TTC549 (cell line): ENCODE results near the gene YIF1A.
"Not testable (repeated sequence)": the region's sequence is repeated elsewhere in the genome, so short reads cannot be mapped to it uniquely, and the experiment has no call there.

Experiments used
- FAIRE-seq: peaks from 2 replicates; lab custom pipeline; 2012; peaks lifted over from hg19 to GRCh38; lab: Jason Lieb, UNC

Gene YIF1A

DNA sequence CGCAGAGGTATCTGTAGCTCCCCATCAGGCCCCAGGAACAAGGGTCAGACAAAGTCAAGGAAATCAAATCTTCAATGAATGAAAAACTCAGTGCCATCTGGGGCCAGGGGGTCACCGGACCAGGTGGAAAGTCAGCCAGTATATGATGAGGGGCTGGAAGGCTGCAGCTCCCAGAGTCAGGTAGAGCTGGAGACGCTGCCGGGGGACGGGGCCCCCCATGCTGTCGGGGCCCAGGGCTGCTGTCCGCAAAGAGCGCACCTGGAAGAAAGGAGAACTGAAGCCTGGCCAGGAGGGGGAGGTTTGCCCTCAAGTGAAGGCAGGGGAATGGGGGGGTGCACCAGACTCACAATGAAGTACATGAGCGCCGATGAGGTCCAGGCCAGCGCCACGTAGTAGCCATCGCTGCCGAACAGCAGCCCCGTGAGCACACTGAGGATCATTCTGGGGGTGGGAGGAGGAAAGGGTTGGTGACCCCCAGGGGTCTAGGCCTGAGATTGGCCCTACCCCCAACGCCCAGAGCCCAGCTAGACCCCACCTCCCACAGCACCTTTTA is 4.3 kb downstream of the YIF1A start:
- FAIRE-seq: no peak

DNA sequence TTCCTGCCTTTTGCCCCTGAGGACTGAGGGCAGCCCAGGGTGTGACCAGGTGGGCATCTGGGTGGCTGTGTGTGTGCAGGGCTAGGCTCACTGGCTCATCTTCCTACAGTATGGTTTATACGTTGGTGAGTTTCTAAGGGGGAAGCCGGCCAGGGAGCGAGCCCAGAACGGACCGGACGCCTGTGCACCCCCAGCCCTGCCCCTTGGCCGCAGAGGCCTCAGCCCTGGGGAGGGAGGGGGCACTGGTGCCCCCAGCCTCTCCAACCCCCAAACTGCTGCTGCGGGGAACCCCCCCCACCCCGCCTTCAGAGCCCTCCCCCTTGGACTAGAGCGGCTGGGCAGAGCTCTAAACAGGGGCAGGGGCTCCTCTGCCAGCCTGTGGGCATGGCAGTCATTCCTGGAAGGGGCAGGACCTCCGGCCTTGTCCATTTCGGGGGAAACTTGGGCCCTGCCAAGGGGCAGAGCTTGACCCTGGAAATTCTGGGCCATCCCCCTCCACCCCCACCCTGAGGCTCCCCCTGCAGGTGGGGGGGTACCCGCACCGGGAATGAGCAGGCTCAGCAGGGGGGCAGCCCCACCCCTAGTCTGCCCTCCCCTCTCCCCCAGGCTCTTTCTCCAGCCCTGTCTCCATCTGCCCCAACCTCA is 5.4 kb downstream of the YIF1A start:
- FAIRE-seq: no peak

DNA sequence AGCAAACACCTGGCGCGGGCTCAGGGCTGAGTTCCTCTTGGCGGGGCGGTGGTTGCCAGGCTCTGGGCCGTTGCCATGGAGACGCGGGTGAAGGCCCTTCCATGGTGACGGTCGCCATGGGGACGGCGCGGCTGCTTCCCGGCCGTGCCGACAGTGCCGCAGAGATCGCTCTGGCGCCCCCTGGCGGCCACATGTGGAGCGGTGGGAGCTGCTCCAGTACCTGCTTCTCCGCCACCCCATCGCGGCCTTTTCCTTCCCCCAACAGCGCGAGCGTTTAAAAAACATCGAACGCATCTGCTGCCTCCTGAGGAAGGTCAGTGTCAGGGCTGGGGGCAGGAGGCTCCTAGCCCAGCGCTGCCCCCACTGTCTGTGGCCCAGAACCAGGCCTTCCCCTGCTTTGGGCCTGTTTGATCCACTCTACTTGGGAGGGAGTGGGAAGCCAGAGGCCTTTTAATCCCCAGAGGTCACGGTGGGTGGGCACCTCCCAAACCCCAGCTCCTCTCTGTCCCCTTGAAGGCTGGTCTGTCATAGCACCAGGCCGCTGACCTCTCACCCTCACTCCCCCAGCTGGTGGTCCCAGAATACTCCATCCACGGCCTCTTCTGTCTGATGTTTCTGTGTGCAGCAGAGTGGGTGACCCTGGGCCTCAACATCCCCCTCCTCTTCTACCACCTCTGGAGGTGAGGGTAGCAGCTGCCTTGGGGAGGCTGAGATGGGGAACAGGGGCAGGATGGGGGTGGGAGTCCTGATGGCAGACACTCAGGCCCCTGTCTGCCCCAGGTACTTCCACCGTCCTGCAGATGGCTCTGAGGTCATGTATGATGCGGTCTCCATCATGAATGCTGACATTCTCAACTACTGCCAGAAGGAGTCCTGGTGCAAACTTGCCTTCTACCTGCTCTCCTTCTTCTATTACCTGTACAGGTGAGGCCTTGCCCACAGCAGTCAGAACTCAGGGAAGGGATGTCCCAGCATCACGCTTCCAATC is 6.2 kb downstream of the YIF1A start:
- no peak for FAIRE-seq

DNA sequence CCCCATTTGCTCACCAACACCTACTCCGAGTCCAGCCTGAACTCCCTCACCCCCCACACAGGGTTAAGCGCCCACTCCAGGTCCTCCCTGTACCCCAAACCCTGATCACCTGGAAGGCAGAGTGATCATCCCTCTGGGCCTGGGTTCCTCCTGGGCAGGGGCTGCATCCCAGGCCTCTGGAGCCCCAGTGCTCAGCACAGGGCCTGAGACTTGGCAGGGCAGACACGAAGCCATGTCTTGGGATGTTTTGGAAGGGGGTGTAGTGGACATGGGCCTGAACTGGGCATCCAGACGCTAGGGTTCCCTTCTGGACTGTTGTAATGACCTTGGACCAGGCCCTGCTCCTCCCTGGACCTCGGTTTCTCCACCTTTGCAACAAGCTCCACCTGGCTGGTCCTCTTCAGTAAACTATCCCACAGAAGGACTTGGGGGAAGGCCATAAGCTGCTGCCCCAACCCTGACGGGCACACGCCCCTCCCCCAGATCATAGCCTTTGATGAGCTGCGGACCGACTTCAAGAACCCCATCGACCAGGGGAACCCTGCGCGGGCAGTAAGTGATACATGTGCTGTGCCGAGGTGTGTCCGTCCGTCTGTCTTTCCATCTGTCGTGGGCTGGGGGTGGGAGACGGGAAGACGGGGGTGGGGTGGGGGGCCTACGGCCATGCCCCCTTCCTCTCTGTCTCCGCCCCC is 7.0 kb downstream of the YIF1A start:
- no peak for FAIRE-seq

DNA sequence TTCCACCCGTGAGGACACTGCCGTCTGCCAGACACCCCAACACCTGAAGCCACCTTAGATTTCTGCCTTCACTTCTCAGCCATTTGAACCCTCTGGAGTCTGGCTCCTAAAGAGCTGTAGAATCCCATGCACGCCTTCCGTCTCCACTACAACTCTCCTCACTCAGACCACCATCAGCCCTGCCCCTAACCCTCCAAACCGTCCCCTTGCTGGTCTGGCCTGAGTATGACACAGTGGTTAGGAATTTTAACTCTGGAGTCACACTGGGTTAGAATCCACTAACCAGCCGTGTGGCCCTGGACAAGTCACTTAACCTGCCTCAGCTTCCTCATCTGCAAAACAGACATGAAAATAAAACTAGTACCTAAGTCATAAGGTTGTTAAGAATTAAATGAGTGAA is 7.9 kb downstream of the YIF1A start:
- no peak for FAIRE-seq

DNA sequence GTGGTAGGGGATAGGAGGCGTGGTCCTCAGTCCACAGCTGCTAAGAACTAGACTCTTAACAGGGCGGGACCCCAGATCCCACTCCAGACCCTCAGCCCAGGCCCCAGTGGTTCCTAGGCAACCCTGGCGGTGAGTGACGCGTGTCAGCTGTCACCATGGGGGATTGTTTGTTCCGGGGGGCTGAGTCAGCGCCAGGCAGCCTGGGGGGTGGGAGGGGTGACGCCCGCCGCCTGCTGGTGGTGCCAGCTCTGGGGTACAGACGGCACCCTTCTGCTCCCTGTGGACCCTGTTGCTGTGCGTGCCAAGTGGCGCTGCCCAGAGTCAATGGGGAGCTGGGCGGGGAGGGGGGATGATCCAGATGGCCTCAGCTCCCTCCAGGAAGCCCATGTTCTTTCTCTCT is 8.5 kb downstream of the YIF1A start:
- FAIRE-seq: no peak

DNA sequence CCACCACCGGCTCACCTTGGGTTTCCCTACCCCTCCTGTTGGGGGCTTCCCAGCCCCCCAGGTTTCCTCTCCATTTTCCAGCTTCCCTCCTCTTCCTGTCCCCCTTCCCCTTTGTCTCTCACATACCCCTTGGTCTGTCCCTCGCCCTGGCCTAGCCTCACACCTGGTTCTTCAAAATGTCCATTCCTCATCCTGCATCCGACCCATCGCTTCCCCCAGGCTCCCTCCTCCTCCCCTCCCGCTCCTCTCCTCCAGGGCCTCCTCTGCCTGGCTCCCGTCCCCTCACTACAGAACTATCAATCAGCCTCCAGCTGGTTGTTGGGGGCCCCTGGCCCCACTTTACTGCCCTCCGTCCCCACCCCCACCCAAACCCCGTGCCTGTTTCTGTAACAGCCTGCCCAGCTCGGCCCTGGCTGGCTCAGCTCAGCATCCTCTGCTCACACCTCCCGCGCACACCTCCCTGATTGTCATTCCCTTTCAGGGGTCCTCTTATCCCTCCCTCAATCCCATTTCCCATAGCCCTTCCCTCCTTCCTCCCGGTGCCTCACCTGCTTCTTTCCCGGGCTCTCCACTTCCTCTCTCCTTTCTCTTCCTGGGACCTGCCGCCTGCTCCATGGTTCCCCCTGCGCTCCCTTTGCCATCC is 9.7 kb downstream of the YIF1A start:
- no peak for FAIRE-seq

DNA sequence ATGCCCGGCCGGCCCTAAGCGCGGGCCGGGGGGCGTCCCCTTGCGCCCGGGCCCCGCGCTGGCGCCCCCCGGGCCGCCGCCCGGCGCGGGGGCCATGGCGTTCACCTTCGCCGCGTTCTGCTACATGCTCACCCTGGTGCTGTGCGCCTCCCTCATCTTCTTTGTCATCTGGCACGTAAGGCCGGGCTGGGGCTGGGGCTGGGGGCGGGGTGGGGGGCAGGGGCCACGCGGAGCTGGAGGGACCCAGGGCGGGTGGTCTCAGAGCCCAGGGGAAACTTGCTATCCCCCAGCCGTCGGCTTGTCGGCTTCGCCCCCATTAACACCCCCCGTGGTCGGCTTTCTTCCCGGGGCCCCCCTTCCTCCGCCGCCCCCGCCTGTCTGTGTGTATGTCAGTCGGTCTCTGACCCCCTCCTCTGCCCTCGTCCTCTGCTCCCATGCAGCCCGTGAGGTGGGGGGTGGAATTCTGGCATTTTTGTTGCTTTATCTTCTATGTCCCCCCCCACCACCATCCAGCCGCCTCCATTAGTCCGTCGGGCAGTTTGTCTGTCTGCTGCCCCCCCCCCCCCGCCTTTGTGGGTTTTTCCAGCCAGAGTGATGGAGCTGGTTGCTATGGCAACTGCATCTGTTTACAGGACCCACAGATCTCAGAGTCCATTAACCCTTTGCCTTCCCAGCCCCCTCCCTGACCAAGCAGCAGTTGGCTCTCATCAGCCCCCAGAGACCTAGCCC is 10.4 kb downstream of the YIF1A start:
- FAIRE-seq: no peak

DNA sequence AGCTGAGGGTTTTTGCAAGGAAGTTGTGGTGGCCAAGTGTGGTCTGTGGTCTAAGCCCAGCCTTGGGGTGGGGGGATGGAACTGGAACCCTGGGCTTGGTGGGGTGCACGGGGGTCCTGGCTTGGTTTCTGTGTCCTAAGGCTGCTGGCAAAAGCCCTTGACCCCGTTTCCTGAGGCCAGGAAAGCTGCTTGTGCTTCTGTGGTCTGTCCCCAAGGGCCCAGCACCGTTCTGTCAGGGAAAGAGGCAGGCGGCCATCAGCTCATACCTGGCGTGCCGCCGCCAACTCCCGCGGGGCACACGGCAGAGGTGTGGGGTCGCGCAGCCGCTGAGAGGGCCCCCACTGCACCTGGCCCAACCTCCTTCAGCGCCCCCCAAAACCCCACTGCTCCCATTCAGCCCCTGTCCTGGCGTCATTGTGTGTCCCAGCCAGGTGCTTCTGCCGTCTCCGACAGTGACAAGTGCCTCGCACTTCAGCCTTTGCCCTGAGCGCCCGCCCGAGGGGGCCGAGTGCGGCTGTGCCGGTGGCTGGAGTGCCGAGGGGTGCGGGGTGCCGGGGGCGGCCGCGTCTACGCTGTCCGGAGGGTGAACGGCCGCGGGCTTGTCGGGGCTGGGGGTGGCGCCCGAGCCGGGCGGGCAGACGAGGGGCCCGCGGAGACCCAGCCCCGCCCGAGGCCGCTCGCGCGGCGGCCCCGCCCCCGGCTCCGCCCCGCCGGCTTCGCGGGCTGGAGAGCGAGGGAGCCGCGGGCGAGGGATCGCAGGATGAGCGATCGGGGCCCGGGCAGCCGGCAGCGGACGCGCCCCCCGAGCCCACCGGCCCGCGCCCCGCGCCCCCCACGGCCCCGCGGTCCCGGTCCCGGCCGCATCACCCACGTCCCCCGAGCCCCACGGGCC is 11.2 kb downstream of the YIF1A start, which contains the start of gene CNIH2:
TSS of gene CNIH2 (plus strand) at position 705 of the 892 bp plus-strand sequence. CDS start 282 bp downstream, outside the sequence.
- no peak for FAIRE-seq

DNA sequence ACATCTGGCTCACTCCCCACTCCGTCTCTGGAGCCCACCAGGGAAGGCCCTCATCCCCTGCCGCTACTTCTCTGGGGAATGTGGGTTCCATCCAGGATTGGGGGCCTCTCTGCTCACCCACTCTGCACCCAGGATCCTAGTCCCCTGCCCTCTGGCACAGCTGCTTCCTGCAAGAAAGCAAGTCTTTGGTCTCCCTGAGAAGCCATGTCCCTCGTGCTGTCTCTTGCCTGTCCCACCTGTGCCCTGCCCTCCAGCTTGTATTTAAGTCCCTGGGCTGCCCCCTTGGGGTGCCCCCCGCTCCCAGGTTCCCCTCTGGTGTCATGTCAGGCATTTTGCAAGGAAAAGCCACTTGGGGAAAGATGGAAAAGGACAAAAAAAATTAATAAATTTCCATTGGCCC is 11.9 kb downstream of the YIF1A start:
- not testable (repeated sequence) for FAIRE-seq

DNA sequence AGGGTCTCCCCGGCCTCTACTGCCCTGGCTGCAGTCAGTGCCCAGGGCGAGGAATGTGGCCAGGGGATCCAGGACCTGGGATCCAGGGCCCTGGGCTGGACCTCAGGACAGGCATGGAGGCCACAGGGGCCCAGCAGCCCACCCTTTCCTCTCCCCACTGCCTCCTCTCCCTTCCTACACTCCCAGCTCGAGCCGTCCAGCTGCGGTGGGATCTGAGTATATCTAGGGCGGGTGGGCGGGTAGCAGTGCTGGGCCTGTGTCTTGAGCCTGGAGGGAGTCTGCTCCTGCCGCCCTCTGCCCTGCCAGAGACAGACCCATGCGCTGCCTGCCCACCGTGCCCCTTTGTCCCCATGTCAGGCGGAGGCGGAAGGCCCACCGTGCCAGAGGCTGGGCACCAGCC is 12.3 kb downstream of the YIF1A start:
- FAIRE-seq: not testable (repeated sequence)

DNA sequence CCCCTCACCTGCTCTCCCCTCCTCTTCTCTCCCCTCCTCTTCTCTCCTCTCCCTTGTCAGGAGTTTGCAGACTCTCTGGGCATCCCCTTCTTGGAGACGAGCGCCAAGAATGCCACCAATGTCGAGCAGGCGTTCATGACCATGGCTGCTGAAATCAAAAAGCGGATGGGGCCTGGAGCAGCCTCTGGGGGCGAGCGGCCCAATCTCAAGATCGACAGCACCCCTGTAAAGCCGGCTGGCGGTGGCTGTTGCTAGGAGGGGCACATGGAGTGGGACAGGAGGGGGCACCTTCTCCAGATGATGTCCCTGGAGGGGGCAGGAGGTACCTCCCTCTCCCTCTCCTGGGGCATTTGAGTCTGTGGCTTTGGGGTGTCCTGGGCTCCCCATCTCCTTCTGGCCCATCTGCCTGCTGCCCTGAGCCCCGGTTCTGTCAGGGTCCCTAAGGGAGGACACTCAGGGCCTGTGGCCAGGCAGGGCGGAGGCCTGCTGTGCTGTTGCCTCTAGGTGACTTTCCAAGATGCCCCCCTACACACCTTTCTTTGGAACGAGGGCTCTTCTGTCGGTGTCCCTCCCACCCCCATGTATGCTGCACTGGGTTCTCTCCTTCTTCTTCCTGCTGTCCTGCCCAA is 12.8 kb downstream of the YIF1A start:
- no peak for FAIRE-seq

DNA sequence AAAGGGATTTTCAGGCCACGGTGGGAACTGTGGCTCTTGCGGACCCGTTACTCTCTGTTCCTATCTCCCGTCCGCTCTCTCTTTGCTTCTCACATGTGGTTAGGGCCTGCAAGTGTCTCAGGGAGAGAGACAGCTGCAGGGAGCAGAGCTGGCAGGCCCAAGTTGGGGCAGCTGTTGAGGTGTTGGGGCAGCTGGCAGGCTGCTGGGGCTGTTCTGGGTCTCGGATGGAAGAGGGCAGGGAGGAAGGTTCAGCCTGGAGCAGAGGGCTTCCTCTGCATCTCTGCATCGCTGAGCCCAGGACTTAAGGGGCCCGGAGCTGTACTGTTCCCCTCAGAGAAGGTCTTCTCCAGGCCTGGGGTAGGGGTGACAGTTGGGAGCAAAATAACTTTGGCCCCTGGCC is 13.5 kb downstream of the YIF1A start:
- no peak for FAIRE-seq

DNA sequence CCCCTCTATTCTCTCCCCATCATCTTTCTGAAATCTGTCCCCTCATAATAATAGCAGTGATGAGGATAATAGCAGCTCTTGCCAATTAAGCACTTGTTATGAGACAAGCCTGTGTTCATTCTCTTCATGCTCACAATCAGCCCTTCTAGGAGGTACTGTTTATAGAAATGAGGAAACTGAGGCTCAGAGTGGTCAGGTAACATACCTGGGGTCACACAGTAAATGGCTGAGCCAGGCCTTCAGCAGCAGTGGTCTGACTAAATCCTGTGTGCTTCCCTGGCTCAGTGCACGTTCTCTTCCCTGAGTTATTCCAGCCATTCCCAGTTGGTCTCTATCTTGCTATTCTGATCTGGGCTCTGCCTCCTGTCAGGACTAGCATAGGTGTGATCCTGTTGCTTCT is 14.7 kb downstream of the YIF1A start:
- FAIRE-seq: no peak

DNA sequence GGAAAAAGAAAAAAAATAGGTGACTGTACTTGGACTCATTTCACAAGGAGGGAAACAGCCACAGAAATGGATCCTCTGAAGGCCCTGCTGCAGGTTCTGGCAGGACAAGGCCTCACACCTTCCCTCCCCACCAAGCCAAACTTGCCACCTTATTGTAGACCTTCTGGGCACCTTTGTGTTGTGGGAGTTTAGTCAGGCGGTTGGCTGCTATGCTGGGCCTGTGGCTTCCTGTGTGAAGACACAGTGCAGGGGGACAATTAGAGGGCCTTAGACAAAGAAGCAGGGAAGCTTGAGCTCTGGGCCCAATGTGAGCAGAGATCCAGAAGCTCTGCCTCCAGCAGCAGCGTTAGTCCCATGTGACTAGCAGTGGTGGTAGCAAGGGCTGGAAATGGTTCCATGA is 16.3 kb downstream of the YIF1A start:
- no peak for FAIRE-seq

DNA sequence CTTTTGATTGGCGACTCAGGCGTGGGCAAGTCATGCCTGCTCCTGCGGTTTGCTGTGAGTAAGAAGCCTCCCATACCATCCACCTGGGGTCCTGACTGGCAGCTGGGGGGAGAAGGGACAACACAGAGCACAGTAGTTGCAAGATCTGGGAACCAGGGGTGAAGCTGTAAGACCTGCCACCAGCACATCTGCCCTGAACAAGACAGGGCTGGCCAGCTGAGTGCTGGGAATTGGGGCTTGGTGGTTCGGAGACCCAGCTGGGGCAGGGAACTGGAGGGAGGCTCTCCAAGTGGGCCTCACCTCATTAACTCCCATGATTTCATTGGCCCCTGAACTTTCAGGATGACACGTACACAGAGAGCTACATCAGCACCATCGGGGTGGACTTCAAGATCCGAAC is 17.1 kb downstream of the YIF1A start:
- FAIRE-seq: no peak

DNA sequence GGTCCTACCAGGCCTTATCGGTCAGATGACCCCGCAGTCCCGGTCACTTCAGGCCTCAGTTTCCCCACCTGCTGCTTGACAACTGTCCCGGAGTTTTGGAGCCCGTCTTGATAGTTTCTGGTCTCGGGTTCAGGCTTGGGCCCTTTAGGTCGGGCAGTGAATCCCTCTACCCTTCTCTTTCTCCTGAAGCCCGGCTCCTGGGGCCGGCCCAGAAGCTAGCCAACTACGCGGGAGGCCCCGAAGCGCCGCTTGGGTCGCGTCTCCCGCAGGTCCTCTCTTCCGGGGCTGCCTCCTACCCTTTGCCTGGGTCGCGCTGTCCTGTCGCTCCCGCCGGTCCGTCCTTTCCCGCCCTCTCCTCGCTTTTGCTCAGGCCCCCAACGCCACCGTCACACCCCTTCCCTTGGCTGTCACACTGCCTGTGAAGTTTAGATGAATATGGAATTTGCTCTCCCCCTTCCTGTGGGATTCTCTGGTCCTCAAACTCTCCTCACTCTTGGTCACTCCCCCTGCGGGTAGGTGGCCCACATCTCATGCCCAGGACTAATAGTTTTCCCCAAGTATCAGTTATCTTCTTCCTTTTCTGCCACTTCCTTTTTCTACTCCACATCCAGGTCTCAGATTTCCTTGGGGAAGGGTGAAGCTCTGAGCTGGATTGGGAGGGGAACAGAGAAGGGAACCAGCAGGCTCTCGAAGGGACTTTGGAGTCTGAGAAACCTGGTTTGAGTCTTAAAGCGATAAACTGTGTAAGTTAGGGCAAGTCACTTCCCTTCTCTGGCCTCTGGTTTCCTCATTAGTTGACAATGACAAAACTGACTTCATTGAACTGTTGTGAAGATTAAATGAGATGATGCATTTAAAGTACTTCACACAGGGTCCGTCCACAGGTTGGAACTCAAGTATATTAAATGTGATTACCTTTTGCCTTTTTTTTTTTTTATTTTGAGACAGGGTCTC is 19.7 kb downstream of the YIF1A start:
- FAIRE-seq: no peak

DNA sequence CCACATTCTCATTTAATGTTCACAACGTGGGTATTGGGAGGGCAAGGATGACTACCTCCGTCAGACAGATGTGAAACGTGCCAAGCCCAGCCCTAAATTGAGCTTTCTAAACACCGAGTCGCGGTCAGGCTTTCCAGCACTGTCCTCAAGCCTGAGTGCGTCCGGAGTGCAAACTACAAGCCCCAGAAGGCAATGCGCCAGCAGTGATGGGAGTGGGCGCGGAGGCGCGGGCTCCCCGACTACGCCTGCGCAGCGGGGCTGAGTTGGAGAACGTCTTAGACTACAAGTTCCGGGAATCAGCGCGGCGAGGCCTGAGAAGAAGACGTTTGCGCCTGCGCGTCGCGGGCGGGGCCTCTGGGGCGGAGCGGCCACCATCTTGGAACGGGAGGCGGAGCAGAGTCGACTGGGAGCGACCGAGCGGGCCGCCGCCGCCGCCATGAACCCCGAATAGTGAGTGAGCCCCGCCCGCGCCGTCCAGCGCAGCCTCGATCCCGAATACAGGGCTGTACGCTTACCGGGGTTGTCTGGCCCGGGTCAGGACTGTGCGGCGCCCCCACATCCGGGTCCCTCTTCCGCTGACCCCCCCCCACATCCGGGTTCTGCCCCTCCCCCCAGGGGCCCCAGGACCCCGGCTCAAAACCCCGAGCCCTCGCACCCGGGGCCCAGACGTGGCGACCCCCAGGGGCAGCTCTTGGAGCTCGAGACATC is 20.5 kb downstream of the YIF1A start, which contains the start of gene RAB1B:
TSS of gene RAB1B (plus strand) at position 396 of the 708 bp plus-strand sequence. CDS start at position 437, 41 bp downstream.
- FAIRE-seq: peak; percentile 88
